Osteocyte (in vitro differentiated cells): Measurements from ENCODE around the gene SP6. TPM values are rescaled to one million over a fixed set of nuclear protein-coding genes. Genes with fewer than 3 reads are reported as not detected.

Experiments used
- DNase-seq: peaks from one replicate; pipeline ENCODE4 v3.0.0; 2021; ENCODE audit warnings: mixed read lengths; ENCODE audit not compliant: unreplicated experiment; ENCODE audit errors: extremely low spot score
- H3K27ac Mint-ChIP-seq: one replicate; pipeline ENCODE4 v1.8.0; 2021; ENCODE audit warnings: mild to moderate bottlenecking, mixed read lengths; ENCODE audit not compliant: unreplicated experiment
- H3K27me3 Mint-ChIP-seq: one replicate; pipeline ENCODE4 v1.8.0; 2021; ENCODE audit warnings: mixed read lengths; ENCODE audit not compliant: unreplicated experiment
- H3K36me3 Mint-ChIP-seq: one replicate; pipeline ENCODE4 v1.8.0; 2021; ENCODE audit warnings: mixed read lengths; ENCODE audit not compliant: unreplicated experiment
- H3K4me1 Mint-ChIP-seq: one replicate; pipeline ENCODE4 v1.8.0; 2021; ENCODE audit warnings: mixed read lengths; ENCODE audit not compliant: unreplicated experiment
- H3K4me3 Mint-ChIP-seq: one replicate; pipeline ENCODE4 v1.8.0; 2021; ENCODE audit warnings: mild to moderate bottlenecking, moderate library complexity, mixed read lengths; ENCODE audit not compliant: unreplicated experiment
- H3K9me3 Mint-ChIP-seq: one replicate; pipeline ENCODE4 v1.8.0; 2021; ENCODE audit warnings: mixed read lengths; ENCODE audit not compliant: unreplicated experiment
- CTCF ChIP-seq: fragments of 200-600 bp; sonication (generic); IDR thresholded peaks from 2 replicates; pipeline ENCODE4 v1.5.0; 2021; ENCODE audit warnings: antibody characterized with exemption, mild to moderate bottlenecking, moderate library complexity
- total RNA-seq: library from RNA; stranded (reverse); gene quantifications from 2 replicates; pipeline ENCODE4 v1.2.1, GENCODE V29; 2021

Gene SP6
- total RNA-seq, 1 donor from 2014 or later = 0.16 TPM

DNA sequence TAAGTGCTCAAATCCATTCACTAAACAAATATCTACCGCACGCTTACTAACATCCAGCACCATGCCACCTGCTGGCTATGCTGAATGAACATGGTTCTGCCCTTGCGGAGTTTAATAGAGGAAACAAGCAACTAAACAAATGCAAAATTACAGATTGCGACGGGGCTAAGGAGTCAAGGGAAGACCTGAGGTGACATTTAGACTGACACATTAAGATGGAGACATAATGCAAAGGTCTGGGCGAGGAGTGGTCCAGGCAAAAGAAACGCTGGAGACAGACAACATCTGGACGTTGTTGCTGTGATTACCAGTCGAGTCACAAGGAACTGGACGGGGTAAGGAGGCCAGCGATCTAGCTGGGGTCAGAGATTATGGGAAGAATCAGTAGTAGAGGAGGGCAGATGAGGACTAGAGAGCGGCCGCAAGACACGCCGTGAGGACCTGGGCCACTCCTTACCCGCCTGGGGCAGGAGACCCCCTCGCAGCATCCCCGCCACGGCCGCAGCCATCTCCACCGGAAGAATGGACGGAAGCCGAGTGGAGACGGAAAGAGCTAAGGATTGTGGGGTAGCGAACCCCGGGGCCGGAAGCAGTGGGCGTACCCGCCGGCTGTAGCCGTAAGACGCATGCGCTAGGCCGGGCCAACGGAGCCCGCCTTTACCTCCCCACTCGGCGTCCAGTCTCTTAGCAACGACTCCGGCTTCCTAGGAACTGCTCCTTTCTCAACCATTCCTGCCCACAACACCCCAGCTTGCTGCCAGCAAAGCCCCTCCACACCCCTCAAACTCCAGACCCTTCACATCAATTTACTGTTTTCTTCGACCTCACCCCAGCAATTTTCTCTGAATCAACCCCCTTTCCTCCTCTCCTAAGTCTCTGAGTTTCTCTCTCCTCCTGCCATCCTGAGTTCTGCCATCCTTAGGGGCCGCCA is 19.7 kb downstream of the SP6 start, which contains the start of the genes LRRC46 and MRPL10:
Gene LRRC46 (plus strand): TSS at position 668 of the 931 bp plus-strand sequence. CDS start 320 bp downstream, outside the sequence.
Gene MRPL10 (minus strand): TSS at position 539 of the 931 bp plus-strand sequence. CDS start 30 bp downstream, at position 509.
- DNase-seq = peak; percentile 98
- peak; percentile 47 for TF ChIP-seq CTCF
- Mint-ChIP-seq H3K27ac (peak within 1 kb of the TSS; percentile 90), H3K4me3 (peak within 1 kb of the TSS; percentile 89), H3K9me3 (no peaks in the 10 kb centered on the region), H3K36me3 (peaks cover 17% of the 10 kb centered on the region), H3K4me1 (peaks cover 27% of the 10 kb centered on the region), H3K27me3 (no peaks in the 10 kb centered on the region)

- H3K36me3 Mint-ChIP-seq = peaks cover 15% of the 10 kb centered on the region
- H3K4me3 Mint-ChIP-seq = peak overlapping the region; percentile 89
- peaks cover 27% of the 10 kb centered on the region for H3K4me1 Mint-ChIP-seq
- no peak for DNase-seq
- no peak for TF ChIP-seq CTCF
- H3K9me3 Mint-ChIP-seq = no peaks in the 10 kb centered on the region
- H3K27me3 Mint-ChIP-seq = no peaks in the 10 kb centered on the region
- H3K27ac Mint-ChIP-seq = peak overlapping the region; percentile 90
Measured at GRCh38 chr17:47830396-47831002, 20.5 kb downstream of the SP6 start.

- no peak for TF ChIP-seq CTCF
- H3K27me3 Mint-ChIP-seq = no peaks in the 10 kb centered on the region
- peaks cover 27% of the 10 kb centered on the region for H3K4me1 Mint-ChIP-seq
- no peak overlapping the region for H3K27ac Mint-ChIP-seq
- H3K9me3 Mint-ChIP-seq = no peaks in the 10 kb centered on the region
- H3K4me3 Mint-ChIP-seq = peak overlapping the region; percentile 89
- peaks cover 15% of the 10 kb centered on the region for H3K36me3 Mint-ChIP-seq
- no peak for DNase-seq
Measured at GRCh38 chr17:47829870-47830269, 21.1 kb downstream of the SP6 start.

- peaks cover 20% of the 10 kb centered on the region for H3K36me3 Mint-ChIP-seq
Measured at GRCh38 chr17:47823519-47823918, 27.4 kb downstream of the SP6 start.

More at GRCh38 chr17:47823519-47823918, 27.4 kb downstream of the SP6 start:
- Mint-ChIP-seq H3K4me3 (no peak overlapping the region), H3K27me3 (no peaks in the 10 kb centered on the region), H3K9me3 (no peaks in the 10 kb centered on the region), H3K4me1 (peaks cover 23% of the 10 kb centered on the region), H3K27ac (no peak overlapping the region)
- DNase-seq = no peak
- no peak for TF ChIP-seq CTCF
